GM12801 (cell line): ENCODE results near the gene STAT5B.

ENCODE experiments used
- CTCF ChIP-seq: IDR thresholded peaks from one replicate; pipeline ENCODE4 v1.5.1; 2011; ENCODE audit warnings: control low read depth; ENCODE audit not compliant: insufficient read length; ENCODE audit errors: extremely low read depth

Gene STAT5B

GRCh38 chr17:42184713-42185620 lies 91.2 kb downstream of the STAT5B start, which contains the start of gene HCRT:
HCRT (minus strand) TSS chr17:42185452; CDS start chr17:42185365, 87 bp downstream.
- TF ChIP-seq CTCF: no peak

GRCh38 chr17:42183741-42184711 lies 92.2 kb downstream of the STAT5B start:
- no peak for TF ChIP-seq CTCF

DNA sequence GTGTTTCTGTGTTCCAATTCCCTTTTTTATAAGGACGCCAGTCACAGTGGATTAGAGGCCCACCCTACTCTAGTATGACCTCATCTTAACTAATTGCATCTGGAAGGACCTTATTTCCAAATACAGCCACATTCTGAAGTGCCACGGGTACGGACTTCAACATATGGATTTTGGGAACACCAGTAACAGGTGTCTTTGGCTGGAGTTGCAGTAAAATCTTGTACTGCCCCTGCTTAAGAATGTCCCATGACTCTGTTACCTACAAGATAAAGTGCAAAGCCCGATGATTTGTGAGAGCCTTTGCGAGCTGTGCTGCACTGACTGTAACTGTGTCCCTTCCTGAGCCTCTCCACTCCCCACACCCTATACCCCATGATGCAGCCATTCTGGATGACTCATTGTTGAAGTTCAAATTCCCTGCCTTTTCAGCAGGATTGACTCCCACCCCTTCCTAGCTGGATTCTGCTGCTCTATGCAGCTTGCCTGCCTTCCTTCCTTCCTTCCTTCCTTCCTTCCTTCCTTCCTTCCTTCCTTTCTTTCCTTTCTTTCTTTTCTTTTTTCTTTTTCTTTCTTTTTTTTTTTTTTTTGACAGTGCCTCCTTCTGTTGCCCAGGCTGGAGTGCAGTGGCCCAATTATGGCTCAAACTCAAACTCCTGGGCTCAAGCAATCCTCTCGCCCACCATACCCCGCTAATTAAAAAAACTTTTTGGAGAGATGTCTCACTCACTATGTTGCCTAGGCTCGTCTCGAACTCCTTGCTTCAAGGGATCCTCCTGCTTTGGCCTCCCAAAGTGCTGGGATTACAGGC lies 93.1 kb downstream of the STAT5B start:
- no peak for TF ChIP-seq CTCF

DNA sequence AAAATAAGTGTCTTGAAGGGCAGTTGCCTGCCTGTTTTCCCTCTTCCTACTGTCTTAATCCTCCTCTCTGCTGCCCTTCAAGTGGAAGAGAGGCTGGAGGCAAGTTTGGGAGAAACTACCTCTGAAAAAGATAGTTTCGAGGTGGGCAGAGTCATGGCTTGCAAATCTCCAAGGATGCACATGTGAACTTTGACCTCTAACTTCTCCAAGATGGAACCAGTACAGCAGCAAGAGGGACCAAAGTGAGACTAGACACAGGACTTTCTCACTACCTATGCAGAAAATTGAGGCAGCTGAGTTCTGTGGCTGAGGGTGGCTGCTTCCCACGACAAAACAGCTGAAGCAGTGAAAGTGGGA lies 94.4 kb downstream of the STAT5B start:
- no peak for TF ChIP-seq CTCF

DNA sequence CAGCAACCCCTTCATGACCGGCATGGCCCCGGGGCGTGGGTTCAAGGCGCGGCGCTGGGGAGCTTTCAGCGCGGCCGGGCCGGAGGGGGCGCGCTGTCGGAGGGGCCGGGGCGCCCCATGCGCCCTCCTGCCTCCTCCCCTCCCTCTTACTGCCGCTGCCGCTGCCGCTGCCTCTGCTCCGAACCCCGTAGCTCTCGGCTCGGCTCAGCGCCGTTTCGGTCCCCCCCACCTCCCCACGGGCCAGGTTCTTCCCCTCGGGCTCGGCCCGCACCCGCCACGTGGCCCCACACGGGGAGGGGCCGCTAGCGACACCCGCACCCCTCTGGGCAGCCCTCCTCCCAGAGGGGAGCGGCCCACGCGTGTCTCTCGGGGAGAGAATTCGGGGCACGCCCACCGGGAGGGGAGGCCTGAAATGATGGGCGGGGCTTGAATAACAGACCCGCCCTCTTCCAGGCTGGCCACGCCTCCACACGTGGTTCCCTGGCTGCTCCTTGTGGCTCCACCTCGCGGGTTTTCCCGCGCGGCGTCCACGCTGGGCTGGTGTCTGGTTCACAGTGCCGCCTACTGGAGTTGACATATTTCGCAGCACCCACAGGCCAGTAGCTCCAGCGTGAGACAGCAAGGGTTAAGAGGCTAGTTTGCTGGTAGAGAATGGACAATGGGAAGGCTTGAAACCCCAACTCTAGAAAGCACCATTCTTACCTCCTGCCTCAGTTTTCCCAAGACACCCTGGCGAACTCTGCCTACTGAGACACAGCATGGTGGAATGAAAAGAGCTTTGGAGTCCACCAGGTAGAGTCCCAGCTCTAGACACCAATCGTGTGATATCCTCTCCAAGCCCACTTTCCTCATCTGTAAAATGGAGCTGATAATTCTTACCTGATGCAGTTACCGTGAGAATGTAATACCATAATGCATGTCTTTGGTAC lies 95.0 kb downstream of the STAT5B start, which contains the start of gene KCNH4:
KCNH4 (minus strand) TSS at position 221 of the 929 bp plus-strand sequence; CDS start at position 24, 197 bp downstream.
- peak; percentile 62 for TF ChIP-seq CTCF

DNA sequence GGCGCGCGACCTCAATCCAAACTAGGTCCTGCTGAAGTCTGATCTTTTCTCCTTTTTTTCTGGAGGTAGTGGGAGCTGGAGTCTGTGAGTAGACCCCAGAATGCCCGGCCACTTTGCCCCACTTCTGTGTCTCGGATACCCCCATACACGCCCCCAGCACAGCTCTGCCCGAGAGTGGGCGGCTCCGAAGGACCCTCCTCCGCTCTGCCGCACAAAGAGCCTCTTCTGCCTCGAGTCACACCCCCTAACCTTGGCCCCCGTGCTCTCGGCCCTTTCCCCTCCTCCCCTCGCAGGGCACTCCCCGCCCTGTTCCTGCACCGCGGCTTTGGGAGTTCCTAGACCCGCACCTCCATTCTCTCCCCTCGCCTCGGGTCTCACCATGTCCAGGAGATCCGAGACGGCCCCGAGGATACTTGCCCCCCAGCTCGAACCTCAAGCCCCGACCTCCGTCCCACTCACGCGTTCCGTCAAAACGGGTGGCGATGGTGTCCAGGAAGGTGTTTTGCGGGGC lies 95.7 kb downstream of the STAT5B start:
- TF ChIP-seq CTCF: no peak
